Endothelial cell (in vitro differentiated cells): ENCODE data around the gene TRIM3. TPM values are rescaled to one million over a fixed set of nuclear protein-coding genes. Genes with fewer than 3 reads are reported as not detected.
A peak's percentile ranks its signal among the peaks of the same experiment; 100 is the strongest.

Experiments used
- DNase-seq: peaks from one replicate; pipeline ENCODE4 v3.0.0; 2021; ENCODE audit warnings: low spot score
- H3K27ac Mint-ChIP-seq: one replicate; pipeline ENCODE4 v1.8.0; 2021; ENCODE audit warnings: mixed read lengths, inconsistent platforms; ENCODE audit not compliant: unreplicated experiment
- H3K27me3 Mint-ChIP-seq: one replicate; pipeline ENCODE4 v1.8.0; 2021; ENCODE audit warnings: mild to moderate bottlenecking, moderate library complexity, mixed read lengths, inconsistent platforms; ENCODE audit not compliant: unreplicated experiment
- H3K36me3 Mint-ChIP-seq: one replicate; pipeline ENCODE4 v1.8.0; 2021; ENCODE audit warnings: mild to moderate bottlenecking, low read depth, mixed read lengths, inconsistent platforms; ENCODE audit not compliant: unreplicated experiment
- H3K4me1 Mint-ChIP-seq: one replicate; pipeline ENCODE4 v1.8.0; 2021; ENCODE audit warnings: mild to moderate bottlenecking, mixed read lengths, inconsistent platforms; ENCODE audit not compliant: unreplicated experiment
- H3K4me3 Mint-ChIP-seq: one replicate; pipeline ENCODE4 v1.8.0; 2021; ENCODE audit warnings: mild to moderate bottlenecking, mixed read lengths, inconsistent platforms; ENCODE audit not compliant: unreplicated experiment
- H3K9me3 Mint-ChIP-seq: one replicate; pipeline ENCODE4 v1.8.0; 2021; ENCODE audit warnings: mixed read lengths, inconsistent platforms; ENCODE audit not compliant: unreplicated experiment
- CTCF ChIP-seq: fragments of 200-600 bp; sonication (generic); IDR thresholded peaks from one replicate; pipeline ENCODE4 v1.5.0; 2021; ENCODE audit warnings: antibody characterized with exemption; ENCODE audit not compliant: unreplicated experiment
- total RNA-seq: library from RNA; stranded (reverse); fragmentation: NEBNext Ultra II Directional; extraction: Animal tissue kit (Norgen Biotek cat#: 25700); gene quantifications from one replicate; pipeline ENCODE4 v1.2.1, GENCODE V29; 2021; ENCODE audit not compliant: unreplicated experiment

TRIM3 gene
- total RNA-seq, 1 donor from 2014 or later = 26.0 TPM

GRCh38 chr11:6442441-6442840 is 31.3 kb downstream of the TRIM3 start:
- Mint-ChIP-seq H3K9me3 (no peaks in the 10 kb centered on the region), H3K27ac (no peak overlapping the region), H3K27me3 (no peaks in the 10 kb centered on the region), H3K4me3 (no peak overlapping the region), H3K36me3 (no peaks in the 10 kb centered on the region), H3K4me1 (peaks cover 6% of the 10 kb centered on the region)
- no peak for DNase-seq
- no peak for TF ChIP-seq CTCF

GRCh38 chr11:6440906-6441358 is 32.8 kb downstream of the TRIM3 start, which contains the start of gene HPX:
TSS of gene HPX (minus strand) at chr11:6440987. CDS start at chr11:6440963, 24 bp downstream.
- Mint-ChIP-seq H3K4me1 (peaks cover 2% of the 10 kb centered on the region), H3K27ac (no peak within 1 kb of the TSS), H3K4me3 (no peak within 1 kb of the TSS), H3K36me3 (no peaks in the 10 kb centered on the region), H3K9me3 (no peaks in the 10 kb centered on the region), H3K27me3 (no peaks in the 10 kb centered on the region)
- DNase-seq = no peak
- no peak for TF ChIP-seq CTCF

- Mint-ChIP-seq H3K27me3 (no peaks in the 10 kb centered on the region), H3K27ac (no peak overlapping the region), H3K36me3 (no peaks in the 10 kb centered on the region), H3K4me1 (no peaks in the 10 kb centered on the region), H3K9me3 (no peaks in the 10 kb centered on the region), H3K4me3 (no peak overlapping the region)
- peak; percentile 47 for TF ChIP-seq CTCF
- peak; percentile 61 for DNase-seq
Observed at GRCh38 chr11:6438979-6439571, 34.7 kb downstream of the TRIM3 start.

GRCh38 chr11:6437993-6438392 is 35.7 kb downstream of the TRIM3 start:
- TF ChIP-seq CTCF = no peak
- no peak for DNase-seq
- Mint-ChIP-seq H3K36me3 (no peaks in the 10 kb centered on the region), H3K27me3 (no peaks in the 10 kb centered on the region), H3K9me3 (no peaks in the 10 kb centered on the region), H3K4me3 (no peak overlapping the region), H3K27ac (no peak overlapping the region), H3K4me1 (no peaks in the 10 kb centered on the region)

GRCh38 chr11:6437423-6437822 is 36.3 kb downstream of the TRIM3 start:
- no peak overlapping the region for H3K4me3 Mint-ChIP-seq
- H3K4me1 Mint-ChIP-seq = no peaks in the 10 kb centered on the region
- no peak overlapping the region for H3K27ac Mint-ChIP-seq
- no peaks in the 10 kb centered on the region for H3K27me3 Mint-ChIP-seq
- TF ChIP-seq CTCF = no peak
- H3K9me3 Mint-ChIP-seq = no peaks in the 10 kb centered on the region
- DNase-seq = no peak
- no peaks in the 10 kb centered on the region for H3K36me3 Mint-ChIP-seq
